ENCODE measurements around the gene CCNB1.
A peak's percentile ranks its signal among the peaks of the same experiment; 100 is the strongest.
"Not testable (repeated sequence)": the region's sequence is repeated elsewhere in the genome, so short reads cannot be mapped to it uniquely, and the experiment has no call there.

The CCNB1 gene

GRCh38 chr5:69166686-69167492, at the start of gene CCNB1:
Gene CCNB1 (plus strand): TSS chr5:69167150. CDS start chr5:69167263, 113 bp downstream.
- DNase-seq, result peak; percentile 83

- no peak for DNase-seq
Measured at GRCh38 chr5:69129413-69129812, 37.5 kb upstream of the CCNB1 start.

- DNase-seq, result no peak
Measured at GRCh38 chr5:69130241-69130640, 36.7 kb upstream of the CCNB1 start.

- no peak for DNase-seq
Measured at GRCh38 chr5:69131304-69131703, 35.6 kb upstream of the CCNB1 start.

- no peak for DNase-seq
Measured at GRCh38 chr5:69134126-69134525, 32.8 kb upstream of the CCNB1 start.

GRCh38 chr5:69136293-69136692, 30.7 kb upstream of the CCNB1 start:
- no peak for DNase-seq

GRCh38 chr5:69137208-69137607, 29.7 kb upstream of the CCNB1 start:
- not testable (repeated sequence) for DNase-seq

- no peak for DNase-seq
Measured at GRCh38 chr5:69137807-69138206, 29.1 kb upstream of the CCNB1 start.

- no peak for DNase-seq
Measured at GRCh38 chr5:69138766-69139165, 28.2 kb upstream of the CCNB1 start.

GRCh38 chr5:69140239-69140638, 26.7 kb upstream of the CCNB1 start:
- DNase-seq, result not testable (repeated sequence)

GRCh38 chr5:69140827-69141226, 26.1 kb upstream of the CCNB1 start:
- no peak for DNase-seq

- not testable (repeated sequence) for DNase-seq
Measured at GRCh38 chr5:69148576-69148975, 18.4 kb upstream of the CCNB1 start.

GRCh38 chr5:69148981-69149675, 17.8 kb upstream of the CCNB1 start:
- no peak for DNase-seq

GRCh38 chr5:69149676-69150010, 17.3 kb upstream of the CCNB1 start:
- no peak for DNase-seq

- DNase-seq, result peak; percentile 12
Measured at GRCh38 chr5:69152731-69153130, 14.2 kb upstream of the CCNB1 start.

- no peak for DNase-seq
Measured at GRCh38 chr5:69156456-69156855, 10.5 kb upstream of the CCNB1 start.

- no peak for DNase-seq
Measured at GRCh38 chr5:69158039-69158438, 8.9 kb upstream of the CCNB1 start.

GRCh38 chr5:69160651-69161050, 6.3 kb upstream of the CCNB1 start:
- no peak for DNase-seq

GRCh38 chr5:69167493-69167855, 524 bp downstream of the CCNB1 start:
- no peak for DNase-seq

- no peak for DNase-seq
Measured at GRCh38 chr5:69167929-69168328, 979 bp downstream of the CCNB1 start.

- DNase-seq, result no peak
Measured at GRCh38 chr5:69170495-69170894, 3.5 kb downstream of the CCNB1 start.

- no peak for DNase-seq
Measured at GRCh38 chr5:69170969-69171368, 4.0 kb downstream of the CCNB1 start.

GRCh38 chr5:69181659-69182293, 14.8 kb downstream of the CCNB1 start:
- not testable (repeated sequence) for DNase-seq

GRCh38 chr5:69184621-69185020, 17.7 kb downstream of the CCNB1 start:
- DNase-seq, result no peak

All from GF-D8 (cell line).